Measurements from ENCODE around the gene ANKRD13A. TPM values are rescaled to one million over a fixed set of nuclear protein-coding genes. Genes with fewer than 3 reads are reported as not detected.

The ANKRD13A gene
- total and polyA plus RNA-seq, 5 experiments from 2014 or later, result 37.0 to 61.7 (median 45.9) TPM

- POLR2A ChIA-PET, result interaction anchor here (1.9 kb wide), 1 partner anchor 13 kb away, joined by 5 read pairs; the partner anchor contains the start of gene ANKRD13A
- Mint-ChIP-seq H3K9me3 (no peaks in the 10 kb centered on the region), H3K27me3 (no peaks in the 10 kb centered on the region), H3K4me1 (peaks cover 20 to 59% (median 39%) of the 10 kb centered on the region in 4 donors), H3K4me3 (peak overlapping the region in 1 of 10 donors; percentile 48), H3K27ac (peak overlapping the region in 9 of 10 donors; percentile 13 to 87 (median 61)), H3K36me3 (peaks cover 0 to 45% (median 4%) of the 10 kb centered on the region in 3 donors)
- DNase-seq, result peak in 2 of 10 donors; percentile 46 to 68
- ATAC-seq, result peak in 1 of 2 donors; percentile 58
Measured at GRCh38 chr12:110012137-110012536, 12.9 kb downstream of the ANKRD13A start.

- Mint-ChIP-seq H3K27ac (peak overlapping the region; percentile 10 to 87 (median 66)), H3K27me3 (no peaks in the 10 kb centered on the region), H3K4me3 (peak overlapping the region in 1 of 10 donors; percentile 48), H3K36me3 (peaks cover 0 to 50% (median 4%) of the 10 kb centered on the region in 3 donors), H3K9me3 (no peaks in the 10 kb centered on the region), H3K4me1 (peaks cover 20 to 58% (median 39%) of the 10 kb centered on the region in 4 donors)
- ATAC-seq (no peak), DNase-seq (no peak)
- POLR2A ChIA-PET, result no interaction called here
Measured at GRCh38 chr12:110012659-110013058, 13.4 kb downstream of the ANKRD13A start.

DNA sequence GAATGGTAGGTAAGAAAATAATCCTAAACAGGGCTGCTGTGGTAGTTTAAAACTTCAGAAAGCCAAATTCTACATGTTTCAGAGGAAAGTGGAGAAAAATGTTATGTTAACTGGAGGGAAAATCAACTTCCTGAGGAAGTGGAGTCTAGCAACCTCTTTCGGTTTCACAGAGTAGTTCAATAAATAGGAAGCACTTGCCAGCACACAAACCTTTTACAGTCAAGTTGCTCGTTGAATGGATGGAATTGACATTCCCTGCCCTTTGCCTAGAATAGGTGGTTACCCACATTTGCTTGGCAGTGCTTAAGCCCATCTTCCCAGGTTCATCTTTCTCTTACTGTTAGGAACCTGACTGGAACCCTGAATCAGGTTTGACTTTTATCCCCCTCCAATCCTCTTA is 15.9 kb downstream of the ANKRD13A start:
- Mint-ChIP-seq H3K4me3 (peak overlapping the region in 5 of 10 donors; percentile 15 to 45 (median 23)), H3K27me3 (no peaks in the 10 kb centered on the region), H3K4me1 (peaks cover 12 to 43% (median 27%) of the 10 kb centered on the region in 4 donors), H3K9me3 (no peaks in the 10 kb centered on the region), H3K36me3 (peaks cover 5 to 70% (median 17%) of the 10 kb centered on the region in 3 donors), H3K27ac (peak overlapping the region; percentile 61 to 92 (median 82))
- DNase-seq (peak in 4 of 10 donors; percentile 8 to 41 (median 25)), ATAC-seq (peak; percentile 50 to 65)
- POLR2A ChIA-PET, result interaction anchor here (0.7 kb wide), 1 partner anchor 116 kb away, joined by 4 read pairs; no protein-coding TSS in a partner anchor

DNA sequence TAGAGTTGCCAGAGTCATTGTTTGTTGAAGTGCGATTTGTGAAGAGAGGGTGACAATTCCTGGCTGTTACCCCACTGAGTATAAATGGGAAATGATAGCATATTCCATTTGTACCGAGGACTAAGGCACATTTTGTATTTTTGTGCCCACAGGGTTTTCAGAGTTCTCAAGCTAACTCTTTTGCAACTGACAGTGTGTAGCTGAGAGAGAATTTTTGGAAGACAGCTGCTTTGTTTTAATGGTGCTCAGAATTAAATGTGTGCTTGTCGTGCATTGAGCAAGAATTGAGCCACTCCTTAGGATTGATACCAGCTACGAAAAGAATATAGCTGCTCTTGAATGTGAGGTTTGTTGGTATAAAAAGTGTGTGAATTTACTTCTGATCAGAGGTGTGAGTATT is 21.7 kb downstream of the ANKRD13A start:
- POLR2A ChIA-PET, result interaction anchor here (0.7 kb wide), 1 partner anchor 8 kb away, joined by 4 read pairs; no protein-coding TSS in a partner anchor
- no peaks in the 10 kb centered on the region for H3K9me3 Mint-ChIP-seq
- ATAC-seq (no peak), DNase-seq (no peak)
- peaks cover 0 to 8% (median 0%) of the 10 kb centered on the region in 4 donors for H3K4me1 Mint-ChIP-seq
- H3K36me3 Mint-ChIP-seq, result peaks cover 5 to 91% (median 30%) of the 10 kb centered on the region in 3 donors
- H3K27me3 Mint-ChIP-seq, result no peaks in the 10 kb centered on the region
- no peak overlapping the region for H3K4me3 Mint-ChIP-seq
- H3K27ac Mint-ChIP-seq, result no peak overlapping the region

GRCh38 chr12:110023059-110023980 is 24.1 kb downstream of the ANKRD13A start:
- Mint-ChIP-seq H3K4me3 (no peak overlapping the region), H3K27ac (peak overlapping the region in 2 of 10 donors; percentile 19 to 60), H3K9me3 (no peaks in the 10 kb centered on the region), H3K4me1 (peaks cover 0 to 6% (median 0%) of the 10 kb centered on the region in 4 donors), H3K36me3 (peaks cover 4 to 90% (median 32%) of the 10 kb centered on the region in 3 donors), H3K27me3 (no peaks in the 10 kb centered on the region)
- no peak for ATAC-seq
- POLR2A ChIA-PET, result interaction anchor here (0.6 to 1.2 kb wide), 2 partner anchors 13 to 20 kb away, joined by 3 read pairs; no protein-coding TSS in a partner anchor
- no peak for DNase-seq

DNA sequence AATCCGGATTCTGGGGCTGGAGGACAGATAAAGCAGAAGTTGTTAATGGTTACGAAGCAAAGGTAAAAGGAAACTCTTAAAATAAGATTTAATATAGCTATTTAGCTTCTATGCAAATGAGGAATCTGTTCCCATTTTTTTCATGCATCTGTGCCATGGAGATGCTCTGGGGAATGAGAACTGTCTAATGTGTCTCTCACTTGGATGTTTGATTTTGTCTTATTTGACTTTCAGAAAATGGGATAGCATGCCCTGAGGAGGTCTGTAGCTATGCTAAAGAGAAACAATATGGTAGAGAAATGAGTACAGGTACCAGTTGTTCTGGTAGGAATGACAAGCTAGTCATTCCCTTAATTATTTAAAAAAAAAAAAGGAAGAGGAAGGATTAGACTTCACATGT is 24.8 kb downstream of the ANKRD13A start:
- DNase-seq (no peak), ATAC-seq (no peak)
- H3K9me3 Mint-ChIP-seq, result no peaks in the 10 kb centered on the region
- POLR2A ChIA-PET, result interaction anchor here (0.6 kb wide), 1 partner anchor 12 kb away, joined by 3 read pairs; no protein-coding TSS in a partner anchor
- peaks cover 0 to 6% (median 0%) of the 10 kb centered on the region in 4 donors for H3K4me1 Mint-ChIP-seq
- H3K36me3 Mint-ChIP-seq, result peaks cover 0 to 90% (median 28%) of the 10 kb centered on the region in 3 donors
- H3K27ac Mint-ChIP-seq, result peak overlapping the region in 1 of 10 donors; percentile 50
- no peaks in the 10 kb centered on the region for H3K27me3 Mint-ChIP-seq
- no peak overlapping the region for H3K4me3 Mint-ChIP-seq

GRCh38 chr12:110028323-110028722 is 29.1 kb downstream of the ANKRD13A start:
- DNase-seq (no peak), ATAC-seq (no peak)
- Mint-ChIP-seq H3K4me3 (no peak overlapping the region), H3K36me3 (peaks cover 5 to 85% (median 9%) of the 10 kb centered on the region in 3 donors), H3K4me1 (no peaks in the 10 kb centered on the region), H3K27me3 (no peaks in the 10 kb centered on the region), H3K9me3 (no peaks in the 10 kb centered on the region), H3K27ac (peak overlapping the region in 2 of 10 donors; percentile 21 to 82)
- POLR2A ChIA-PET, result interaction anchor here (0.6 kb wide), 1 partner anchor 111 kb away, joined by 5 read pairs; no protein-coding TSS in a partner anchor

DNA sequence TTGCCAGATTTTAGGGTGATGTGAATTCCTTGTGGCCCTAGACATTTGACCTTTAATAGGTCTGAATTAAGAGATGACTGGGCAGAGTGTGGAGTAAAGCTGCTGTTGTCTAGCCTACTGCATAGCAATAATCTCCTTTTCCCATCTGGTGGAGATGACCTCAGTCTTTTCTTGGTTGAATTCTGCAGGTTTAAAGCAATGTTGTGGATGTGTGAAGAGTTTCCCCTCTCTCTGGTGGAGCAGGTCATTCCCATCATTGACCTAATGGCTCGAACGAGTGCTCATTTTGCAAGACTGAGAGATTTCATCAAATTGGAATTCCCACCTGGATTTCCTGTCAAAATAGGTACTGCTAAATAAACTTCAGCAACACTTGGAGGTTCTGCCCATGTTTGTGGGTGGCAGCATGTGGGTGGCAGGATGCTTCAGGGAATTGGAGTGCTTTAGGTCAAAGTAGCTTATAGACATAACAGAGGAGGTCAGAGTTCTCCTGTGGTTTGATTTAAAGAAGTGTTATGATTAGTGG is 30.1 kb downstream of the ANKRD13A start:
- Mint-ChIP-seq H3K9me3 (no peaks in the 10 kb centered on the region), H3K27ac (peak overlapping the region in 1 of 10 donors; percentile 20), H3K4me1 (peaks cover 0 to under 1% (median under 1%) of the 10 kb centered on the region in 4 donors), H3K27me3 (no peaks in the 10 kb centered on the region), H3K36me3 (peaks cover 5 to 86% (median 13%) of the 10 kb centered on the region in 3 donors), H3K4me3 (no peak overlapping the region)
- DNase-seq, result no peak
- no peak for ATAC-seq
- POLR2A ChIA-PET, result interaction anchor here (0.5 to 0.6 kb wide), 2 partner anchors 8 to 110 kb away, joined by 4 to 5 read pairs; no protein-coding TSS in a partner anchor

GRCh38 chr12:110033888-110034287 is 34.7 kb downstream of the ANKRD13A start:
- H3K36me3 Mint-ChIP-seq, result peaks cover 5 to 79% (median 9%) of the 10 kb centered on the region in 3 donors

DNA sequence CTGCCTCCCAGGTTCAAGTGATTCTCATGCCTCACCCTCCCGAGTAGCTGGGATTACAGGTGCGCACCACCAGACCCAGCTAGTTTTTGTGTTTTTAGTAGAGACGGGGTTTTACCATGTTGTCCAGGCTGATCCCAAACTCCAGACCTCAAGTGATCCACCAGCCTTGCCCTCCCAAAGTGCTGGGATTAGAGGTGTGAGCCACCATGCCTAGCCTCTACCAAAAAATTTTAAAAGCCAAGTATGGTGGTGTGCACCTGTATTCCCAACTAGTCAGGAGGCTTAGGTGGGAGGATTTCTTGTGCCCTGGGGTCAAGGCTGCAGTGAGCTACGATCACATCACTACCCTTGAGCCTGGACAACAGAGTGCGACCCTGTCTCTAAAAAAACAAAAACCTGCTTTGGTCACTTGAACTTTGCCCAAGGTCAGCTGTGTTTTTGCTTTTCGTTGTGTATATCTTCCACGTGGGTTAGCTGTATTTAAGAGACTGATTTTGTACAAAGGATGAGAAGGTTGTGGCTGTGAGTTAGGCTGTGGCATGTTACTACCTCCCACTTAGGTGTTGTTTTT is 36.4 kb downstream of the ANKRD13A start:
- no peak for ATAC-seq
- no peak for DNase-seq
- Mint-ChIP-seq H3K4me3 (no peak overlapping the region), H3K36me3 (peaks cover 5 to 66% (median 9%) of the 10 kb centered on the region in 3 donors), H3K4me1 (peaks cover 19 to 28% (median 21%) of the 10 kb centered on the region in 4 donors), H3K9me3 (no peaks in the 10 kb centered on the region), H3K27me3 (no peaks in the 10 kb centered on the region), H3K27ac (peak overlapping the region in 4 of 10 donors; percentile 27 to 81 (median 56))
- POLR2A ChIA-PET, result interaction anchor here (0.6 kb wide), 1 partner anchor 12 kb away, joined by 3 read pairs; no protein-coding TSS in a partner anchor

More at GRCh38 chr12:110033888-110034287, 34.7 kb downstream of the ANKRD13A start:
- Mint-ChIP-seq H3K27ac (peak overlapping the region in 3 of 10 donors; percentile 32 to 76 (median 56)), H3K27me3 (no peaks in the 10 kb centered on the region), H3K4me3 (no peak overlapping the region), H3K4me1 (peaks cover 3 to 11% (median 7%) of the 10 kb centered on the region in 4 donors), H3K9me3 (no peaks in the 10 kb centered on the region)
- no peak for ATAC-seq
- no peak for DNase-seq
- POLR2A ChIA-PET, result no interaction called here

- no peaks in the 10 kb centered on the region for H3K9me3 Mint-ChIP-seq
- DNase-seq (no peak), ATAC-seq (no peak)
- H3K4me1 Mint-ChIP-seq, result peaks cover 21 to 28% (median 24%) of the 10 kb centered on the region in 4 donors
- POLR2A ChIA-PET, result interaction anchor here (1.9 kb wide), 1 partner anchor 10 kb away, joined by 8 read pairs; no protein-coding TSS in a partner anchor
- H3K36me3 Mint-ChIP-seq, result peaks cover 5 to 59% (median 11%) of the 10 kb centered on the region in 3 donors
- H3K4me3 Mint-ChIP-seq, result no peak overlapping the region
- H3K27ac Mint-ChIP-seq, result peak overlapping the region in 4 of 10 donors; percentile 44 to 67 (median 48)
- no peaks in the 10 kb centered on the region for H3K27me3 Mint-ChIP-seq
Measured at GRCh38 chr12:110037315-110037714, 38.1 kb downstream of the ANKRD13A start.

- Mint-ChIP-seq H3K9me3 (no peaks in the 10 kb centered on the region), H3K4me3 (peak overlapping the region in 1 of 10 donors; percentile 35), H3K4me1 (peaks cover 28 to 37% (median 33%) of the 10 kb centered on the region in 4 donors), H3K27ac (peak overlapping the region; percentile 36 to 94 (median 88)), H3K27me3 (no peaks in the 10 kb centered on the region), H3K36me3 (peaks cover 0 to 57% (median 15%) of the 10 kb centered on the region in 3 donors)
- ATAC-seq (no peak), DNase-seq (no peak)
- POLR2A ChIA-PET, result interaction anchor here (1.9 kb wide), 1 partner anchor 9 kb away, joined by 8 read pairs; no protein-coding TSS in a partner anchor
Measured at GRCh38 chr12:110038741-110039084, 39.5 kb downstream of the ANKRD13A start.
